Hypothalamus (tissue), 51 donors: ENCODE data around the gene EFNA5.

Experiments used
- DNase-seq, 51 donors: peaks; one replicate each; lab custom pipeline; 2025; lab: John Stamatoyannopoulos, UW

EFNA5 gene

DNA sequence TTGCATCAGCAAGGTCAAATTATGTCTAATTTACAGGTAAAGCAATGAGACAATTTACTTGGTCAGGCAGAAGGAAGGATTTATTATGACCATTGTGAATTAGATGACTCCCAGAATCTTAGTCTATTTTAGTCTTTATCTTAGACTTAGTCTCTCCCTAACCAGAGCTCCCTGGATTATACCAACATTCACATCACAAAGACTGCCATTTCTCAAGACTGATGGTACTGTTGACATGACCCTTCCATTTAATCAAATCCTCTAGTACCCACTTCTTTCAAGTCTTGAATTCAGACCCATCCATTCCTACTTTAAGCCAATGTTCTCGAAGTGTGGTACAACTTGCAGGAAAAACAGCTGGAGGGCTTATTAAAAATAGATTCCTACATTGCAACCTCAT lies 257.0 kb downstream of the EFNA5 start:
- no peak for DNase-seq

DNA sequence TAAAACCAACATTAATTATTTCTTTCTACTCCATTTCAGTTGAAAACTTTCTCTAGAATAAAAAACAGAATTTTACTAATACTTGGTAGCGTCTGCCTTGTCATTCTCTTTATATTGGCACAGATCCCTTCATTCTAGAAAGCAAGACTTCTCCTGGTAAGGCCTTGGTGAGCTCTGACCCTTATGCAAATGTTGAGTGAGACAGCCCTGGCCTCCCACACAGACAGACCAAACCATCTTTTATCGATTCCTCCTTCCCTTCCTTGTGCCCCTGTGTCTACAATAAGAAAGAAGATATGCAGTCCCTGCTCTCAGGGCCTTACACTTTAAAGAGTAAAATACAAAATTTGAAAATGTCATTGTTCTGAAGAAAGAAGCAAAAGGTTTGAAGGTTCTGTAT lies 262.2 kb downstream of the EFNA5 start:
- DNase-seq = no peak

DNA sequence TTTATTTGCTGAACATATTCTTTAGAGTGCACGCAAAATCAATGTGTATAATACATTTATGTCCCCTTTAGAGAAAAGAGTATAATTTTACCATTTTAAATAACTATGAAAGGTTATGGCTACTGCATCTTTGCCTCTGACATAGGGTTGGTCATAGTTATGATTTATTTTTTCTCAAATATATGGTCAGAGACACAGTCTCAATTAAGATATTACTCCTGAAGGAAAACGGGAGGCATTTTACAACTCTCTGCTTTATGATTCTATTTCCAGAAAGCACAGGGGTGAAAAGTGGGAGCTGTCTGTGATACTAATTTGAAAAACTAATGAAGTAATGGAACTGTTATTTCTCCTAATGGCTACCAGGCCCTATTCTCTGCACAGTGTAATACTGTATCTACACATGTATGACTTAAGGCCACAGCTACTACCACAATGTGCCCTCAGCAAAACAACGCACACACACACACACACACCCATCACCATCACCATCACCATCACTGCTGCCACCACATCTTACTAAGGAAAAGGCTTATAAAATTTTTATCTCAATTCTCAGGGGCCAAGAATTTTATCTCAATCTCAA lies 262.9 kb downstream of the EFNA5 start:
- DNase-seq = no peak

DNA sequence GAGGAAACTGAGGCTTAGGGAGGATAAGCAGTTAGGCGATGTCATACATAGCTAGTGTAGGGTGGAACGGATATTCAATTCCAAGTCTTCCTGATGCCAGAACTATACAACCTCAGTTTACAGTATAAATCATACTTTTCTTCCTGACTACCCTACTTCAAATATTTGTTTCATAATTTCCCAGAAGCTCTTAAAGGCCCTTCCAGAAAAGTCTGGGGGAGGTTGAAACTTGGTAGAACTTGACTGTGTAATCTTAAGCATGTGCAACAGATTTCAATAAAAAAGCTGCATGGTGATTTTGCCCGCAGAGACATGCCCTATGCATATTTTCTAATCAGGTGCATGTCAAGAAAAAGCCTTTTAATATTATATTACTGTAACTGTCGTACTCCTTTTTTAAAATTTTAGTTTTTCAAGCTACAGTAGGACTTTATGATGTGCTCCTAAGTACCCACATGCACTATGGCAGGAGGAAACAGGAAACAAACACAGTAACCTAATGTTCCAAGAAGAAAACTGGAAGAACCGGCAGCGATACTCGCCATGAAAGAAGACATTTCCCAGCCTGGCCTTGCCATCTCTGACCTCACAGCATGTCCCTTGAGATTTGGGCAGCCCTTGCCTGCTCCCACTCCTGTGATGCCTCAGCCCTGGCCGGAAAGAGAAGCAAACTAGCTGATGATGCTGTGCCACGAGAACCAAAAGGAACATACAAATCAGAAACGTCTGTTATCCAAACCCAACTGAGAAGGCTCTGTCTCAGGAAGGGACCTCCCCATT lies 266.0 kb downstream of the EFNA5 start:
- no peak for DNase-seq

DNA sequence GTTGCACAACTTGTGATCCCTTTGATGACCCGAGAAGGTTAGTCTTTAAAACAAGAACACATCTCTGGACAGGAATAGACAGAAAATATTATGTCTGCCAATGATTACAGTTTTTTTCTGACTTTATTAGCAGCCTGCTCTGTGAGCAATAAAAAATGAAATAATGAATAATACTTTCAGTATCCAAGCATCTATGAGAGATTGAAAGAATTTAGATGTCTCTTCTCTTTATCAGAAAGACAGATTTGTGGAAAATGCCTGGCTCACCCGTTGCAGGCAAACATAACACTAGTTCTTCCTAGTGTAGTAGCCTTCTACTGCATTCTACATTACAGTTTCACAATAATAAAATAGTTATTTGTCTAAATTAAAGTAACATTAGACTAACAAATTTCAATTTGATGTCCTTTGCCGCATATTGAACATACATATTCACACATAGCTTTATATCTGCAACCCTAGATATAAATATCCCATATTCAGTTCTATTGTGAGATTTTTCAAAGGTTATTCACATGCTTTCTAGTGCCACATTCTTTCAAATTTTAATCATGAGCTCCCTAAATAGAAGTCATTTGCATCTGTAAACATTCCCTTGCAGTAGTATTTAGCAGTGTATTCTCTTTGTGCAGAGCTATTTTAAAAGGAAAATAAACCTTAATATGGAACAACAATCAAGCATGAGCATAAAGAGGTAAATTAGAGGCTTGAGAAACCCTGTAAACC lies 267.3 kb downstream of the EFNA5 start:
- DNase-seq = no peak

DNA sequence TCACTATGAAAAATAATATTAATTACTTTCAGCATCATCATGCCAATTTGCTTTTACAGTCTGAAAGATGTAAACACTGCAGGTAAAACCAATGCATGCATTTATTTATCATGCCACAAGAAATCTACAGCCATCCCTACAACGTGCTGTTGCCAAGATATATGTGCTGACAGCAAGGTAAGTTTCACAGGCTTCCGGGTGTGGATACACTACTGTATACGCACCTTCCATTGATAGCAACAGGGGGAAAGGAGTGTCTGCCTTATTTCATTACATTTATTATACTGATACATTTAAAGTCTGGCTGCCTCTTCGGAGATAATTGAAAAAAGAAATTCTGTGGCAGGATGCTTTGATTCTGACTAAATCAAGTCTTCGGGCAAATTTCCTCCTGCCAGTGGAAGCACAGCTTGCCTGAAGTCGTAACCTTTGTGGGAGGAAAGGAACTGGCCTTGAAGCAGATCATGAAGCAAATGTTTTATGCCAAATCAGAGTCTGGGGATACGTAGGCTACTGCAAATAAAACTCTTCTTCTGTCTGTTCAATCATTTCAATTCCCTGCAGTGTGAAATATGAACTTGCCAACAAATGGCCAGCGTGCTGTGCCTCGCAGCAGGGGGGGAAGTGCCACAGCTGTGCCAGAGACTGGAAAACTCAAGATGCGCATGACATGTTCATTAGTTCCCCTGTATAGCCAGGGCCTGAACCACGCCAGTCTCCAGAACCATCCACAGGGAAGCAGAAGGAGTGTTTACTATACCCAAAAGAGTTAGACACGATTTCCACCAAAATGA lies 268.1 kb downstream of the EFNA5 start:
- peak in 4 of 51 donors; percentile 7 to 21 (median 16) for DNase-seq

DNA sequence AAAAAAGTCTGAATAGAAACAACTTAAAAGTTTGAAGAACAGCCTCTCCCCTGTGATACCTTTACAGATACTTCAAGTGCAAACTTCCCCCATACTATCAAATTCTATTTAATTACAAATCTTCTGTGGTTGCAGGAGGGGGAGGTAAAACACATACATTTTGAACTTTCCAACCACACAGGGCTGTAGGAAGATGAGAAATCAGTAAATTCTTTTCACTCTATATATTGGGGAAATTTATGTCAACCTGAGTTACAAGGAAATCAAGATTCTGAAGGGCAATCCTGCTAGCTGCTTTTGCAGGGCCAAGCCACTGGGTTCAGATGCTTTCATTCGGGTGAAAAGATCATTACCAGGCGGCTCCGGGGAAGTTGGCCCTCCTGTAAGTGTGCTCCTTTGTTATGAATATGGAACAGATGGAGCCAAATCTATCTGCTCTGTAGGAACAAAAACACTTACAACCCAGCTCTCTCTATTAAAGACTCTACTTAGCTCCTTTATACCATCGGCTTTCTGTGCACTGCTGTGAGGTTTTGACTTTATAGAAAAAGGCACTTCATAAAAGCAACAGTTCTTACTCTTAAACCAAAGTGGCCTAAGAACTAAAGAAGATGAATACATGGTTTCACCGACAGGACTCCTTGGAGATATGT lies 269.1 kb downstream of the EFNA5 start:
- DNase-seq = peak in 1 of 51 donors; percentile 17

DNA sequence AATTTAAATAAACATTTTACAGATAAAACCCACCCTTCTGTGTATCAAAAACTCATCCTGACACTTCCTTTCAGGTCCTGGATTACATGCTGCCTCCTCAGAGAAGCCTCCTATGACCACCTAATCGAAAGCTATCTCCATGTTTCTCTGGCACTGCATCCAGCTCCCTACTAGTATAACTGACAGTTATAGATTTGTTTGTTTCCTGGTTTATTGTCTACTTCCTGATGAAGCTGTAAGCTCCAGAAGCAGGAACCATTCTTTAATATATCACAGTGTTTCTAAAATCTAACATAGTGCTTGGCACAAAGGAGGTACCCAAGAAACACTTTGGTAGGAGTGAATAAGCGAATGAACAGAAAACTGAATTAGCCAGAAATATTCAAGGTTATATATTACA lies 270.4 kb downstream of the EFNA5 start:
- DNase-seq = no peak

DNA sequence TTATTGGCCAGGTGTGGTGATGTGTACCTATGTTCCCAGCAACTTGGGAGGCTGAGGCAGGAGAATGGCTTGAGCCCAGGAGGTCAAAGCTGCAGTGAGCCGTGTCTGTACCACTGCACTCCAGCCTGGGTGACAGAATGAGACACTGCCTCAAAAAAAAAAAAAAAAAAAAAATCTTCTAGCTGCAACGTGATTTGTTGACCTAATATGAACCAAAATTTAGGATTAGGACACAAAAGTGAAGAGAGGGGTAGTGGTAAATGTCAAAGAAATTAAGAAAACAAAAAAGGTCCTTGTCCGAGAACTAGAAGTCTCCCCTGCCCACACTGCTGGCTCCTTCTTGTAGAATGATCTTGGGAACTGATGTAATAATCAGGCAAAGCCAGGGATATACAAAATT lies 272.0 kb downstream of the EFNA5 start:
- DNase-seq = no peak

DNA sequence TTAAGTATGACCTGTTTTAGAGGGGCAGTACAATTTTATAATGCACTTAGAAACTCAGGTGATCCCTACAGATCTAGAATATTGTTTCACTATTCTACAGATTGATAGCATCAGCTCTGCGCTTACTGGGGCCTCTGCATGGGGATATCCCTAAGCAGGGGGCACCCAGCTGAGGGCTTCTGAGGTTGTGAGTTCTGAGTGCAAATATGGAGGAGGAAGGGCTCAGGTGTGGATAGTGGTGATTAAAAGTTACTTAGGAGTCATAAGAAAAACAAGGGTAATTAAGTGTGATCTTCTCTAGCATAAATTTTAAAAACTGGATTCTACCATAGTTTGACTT lies 274.4 kb downstream of the EFNA5 start:
- no peak for DNase-seq

DNA sequence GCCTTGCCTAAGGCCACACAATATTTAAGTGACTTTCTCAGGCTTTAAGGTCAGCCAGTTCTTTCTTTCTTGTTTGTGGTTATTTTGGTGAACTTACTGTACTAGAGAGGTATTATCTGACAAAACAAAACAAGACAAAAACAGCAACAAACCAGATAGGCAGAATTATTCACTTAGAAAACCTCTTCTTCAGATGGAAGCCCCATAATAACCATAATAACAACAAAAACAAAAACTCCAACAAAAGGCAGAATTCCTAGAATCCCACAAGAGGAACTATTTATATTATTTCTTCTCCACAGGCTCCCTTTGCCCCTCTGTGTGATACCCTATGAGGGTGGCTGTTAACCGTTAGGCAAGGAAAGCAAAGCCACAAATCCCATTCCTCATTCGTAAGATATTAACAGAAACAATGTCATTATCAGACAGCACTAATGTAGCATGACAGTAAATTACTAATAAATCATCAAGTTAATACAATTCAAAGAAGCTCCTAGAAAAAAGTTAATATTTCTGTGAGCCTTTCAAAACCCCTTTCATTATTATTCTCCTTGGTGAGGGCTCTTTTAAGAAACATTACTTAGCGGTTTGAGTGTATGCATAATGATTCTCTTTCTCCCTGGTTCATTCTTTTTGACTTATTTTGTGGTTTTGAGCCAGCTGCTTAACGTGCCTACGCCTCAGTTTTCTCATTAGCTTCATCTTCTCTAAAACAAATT lies 274.9 kb downstream of the EFNA5 start:
- no peak for DNase-seq

DNA sequence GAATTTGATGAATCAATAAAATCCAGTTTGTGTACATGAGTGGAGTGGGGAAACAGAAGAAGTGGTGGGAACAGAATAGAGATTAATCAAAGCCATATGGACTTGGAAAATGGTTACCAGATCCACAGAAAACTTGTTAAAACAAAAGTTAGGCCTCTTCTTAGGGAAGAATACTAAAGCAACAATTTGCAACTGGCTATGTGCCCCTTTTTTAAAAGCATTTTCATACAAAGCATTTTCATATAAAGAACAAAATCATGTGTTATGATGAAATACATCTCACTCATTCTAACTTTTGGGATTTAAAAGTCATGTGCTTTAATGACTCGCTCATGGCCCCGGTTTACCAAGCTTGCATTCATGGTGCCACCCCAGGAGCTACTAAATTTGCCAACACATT lies 276.9 kb downstream of the EFNA5 start:
- DNase-seq = no peak

DNA sequence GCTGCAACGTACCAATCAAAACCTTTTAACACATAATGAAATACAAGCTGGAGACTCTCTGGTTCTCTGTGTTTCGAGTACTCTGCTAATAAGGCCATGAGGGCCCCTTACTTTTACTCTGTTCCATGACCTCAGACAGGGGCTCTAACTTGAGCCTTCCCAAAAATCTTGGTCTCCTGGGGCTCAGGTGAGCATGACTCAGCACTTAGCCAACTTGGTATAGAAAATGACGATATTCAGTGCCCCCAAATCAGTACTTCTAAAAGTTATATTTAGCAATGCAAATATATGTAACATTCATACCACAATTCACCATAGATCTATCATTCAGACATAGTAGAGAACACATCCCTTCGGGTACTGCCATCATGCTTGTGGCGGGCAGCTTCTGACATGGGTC lies 278.9 kb downstream of the EFNA5 start:
- DNase-seq = no peak

DNA sequence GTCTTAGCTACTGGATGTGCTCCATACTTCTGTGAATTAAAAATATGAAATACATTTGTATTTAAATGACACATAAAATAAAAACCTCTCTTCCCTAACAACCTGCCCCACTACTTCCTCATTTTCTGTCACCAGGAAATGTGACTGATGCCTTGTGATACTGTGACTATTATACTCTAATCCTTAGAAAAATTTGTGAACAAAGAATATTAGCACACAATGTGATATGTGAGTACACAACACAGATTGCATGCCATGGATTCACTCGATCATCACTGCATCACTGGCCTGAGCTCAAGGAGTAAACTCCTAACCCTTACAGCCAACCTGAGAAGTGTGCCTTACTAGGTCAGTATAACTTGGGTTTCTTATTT lies 281.0 kb downstream of the EFNA5 start:
- no peak for DNase-seq

DNA sequence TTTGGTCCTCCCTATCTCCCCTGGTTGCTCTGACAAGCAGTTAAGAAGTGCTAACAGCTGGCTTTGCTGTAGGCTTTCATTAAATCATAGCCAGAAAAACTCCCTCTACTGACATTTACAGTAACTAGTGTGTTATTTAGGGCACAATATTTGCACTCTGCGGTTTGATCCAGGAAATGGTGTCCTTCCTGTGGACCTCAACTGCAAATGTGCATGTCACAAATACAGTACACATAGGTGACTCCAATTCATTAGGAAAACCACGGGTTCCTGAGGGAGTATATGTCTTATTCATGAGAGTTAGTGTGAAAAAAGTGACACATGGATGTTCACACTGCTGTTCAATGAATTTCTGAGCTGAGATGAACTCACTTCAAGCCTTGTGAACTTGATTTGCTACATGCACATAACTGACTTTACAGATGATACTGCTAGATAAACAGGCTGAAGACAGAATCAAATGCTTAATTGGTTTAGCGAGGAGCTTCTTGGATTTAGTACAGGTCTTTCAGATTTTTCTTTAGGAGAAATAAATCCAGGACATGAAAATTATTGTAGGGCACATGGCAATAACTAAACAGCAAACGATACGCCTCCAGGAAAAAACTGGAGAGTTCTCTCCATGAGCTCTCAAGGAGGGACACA lies 281.5 kb downstream of the EFNA5 start:
- no peak for DNase-seq

DNA sequence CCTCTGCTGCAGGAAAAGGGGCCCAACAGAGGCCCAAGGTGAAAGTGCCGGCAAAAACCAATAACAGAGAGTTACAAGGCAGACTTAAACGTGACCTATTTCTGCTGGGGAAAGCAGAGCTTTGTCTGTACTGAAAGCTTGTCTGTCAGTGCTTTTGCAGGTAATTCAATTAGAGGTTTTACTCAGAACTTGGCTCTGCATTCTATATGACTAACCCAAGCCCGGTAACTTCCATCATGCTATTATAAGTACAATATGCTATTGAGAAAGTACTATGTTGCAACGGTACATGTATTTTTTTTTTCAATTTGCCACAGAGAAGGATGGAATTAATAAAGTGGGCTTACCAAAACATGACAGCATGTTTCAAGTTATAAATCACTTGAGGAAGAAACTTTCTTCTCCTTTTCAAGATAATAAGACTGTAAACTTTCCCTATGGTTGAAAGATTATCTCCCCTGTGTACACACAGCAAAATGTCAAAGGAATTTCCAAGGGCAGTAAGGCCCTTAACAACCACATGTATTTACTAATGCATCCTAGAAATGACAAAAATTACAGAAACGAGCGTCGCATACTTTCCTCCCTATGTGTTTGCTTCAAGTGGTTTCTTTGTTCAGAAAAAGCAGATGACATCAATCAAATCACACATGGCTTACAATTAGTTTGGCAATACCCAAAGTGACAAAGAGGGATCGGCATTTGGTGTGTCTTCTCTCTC lies 282.4 kb downstream of the EFNA5 start:
- no peak for DNase-seq

DNA sequence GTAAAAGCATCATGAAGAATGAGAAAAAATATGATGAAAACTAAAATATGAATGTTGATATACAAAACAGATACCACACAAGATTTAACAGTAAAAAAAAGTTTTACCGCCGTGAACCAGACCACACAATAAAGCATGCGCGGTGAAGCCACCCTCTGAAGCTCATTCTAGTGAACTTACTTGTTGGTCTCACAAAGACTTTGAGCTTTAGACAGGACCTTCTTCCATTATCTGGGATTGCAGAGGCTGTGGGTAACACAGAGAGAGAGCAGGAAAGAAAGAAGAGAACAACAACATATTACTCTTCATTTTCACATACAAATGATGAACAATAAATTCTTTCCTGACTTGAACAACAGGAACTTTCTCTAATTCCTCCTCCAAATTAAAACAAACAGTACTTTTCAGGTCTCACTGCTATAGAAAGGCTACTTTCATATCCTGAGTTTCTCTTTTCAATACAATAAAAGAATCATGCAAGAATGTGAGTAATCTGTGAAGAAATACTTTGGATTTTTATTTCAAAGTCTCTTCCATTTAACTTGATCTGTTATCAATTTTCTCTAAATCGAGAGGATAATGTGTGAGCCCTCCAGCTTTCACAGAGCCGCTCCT lies 283.1 kb downstream of the EFNA5 start:
- DNase-seq = no peak

DNA sequence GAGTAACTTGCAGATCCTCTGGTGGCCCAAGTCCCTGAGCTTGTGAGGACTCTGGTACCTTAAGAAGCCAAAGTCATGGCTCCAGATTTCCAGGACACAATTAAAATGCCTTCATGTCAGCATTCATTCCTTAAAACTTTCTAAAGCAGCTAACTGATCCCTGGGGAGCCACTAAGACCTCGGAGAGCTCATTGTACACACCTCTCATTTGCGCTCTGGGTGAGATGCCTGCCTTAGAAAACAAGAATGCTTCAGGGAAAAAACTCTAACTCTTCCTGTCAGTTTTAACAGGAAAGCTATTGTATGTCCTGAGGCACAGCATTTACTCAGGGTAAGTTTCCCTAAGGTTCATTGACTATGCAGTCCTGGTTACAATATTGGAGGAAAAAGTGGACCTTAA lies 285.0 kb downstream of the EFNA5 start:
- no peak for DNase-seq

DNA sequence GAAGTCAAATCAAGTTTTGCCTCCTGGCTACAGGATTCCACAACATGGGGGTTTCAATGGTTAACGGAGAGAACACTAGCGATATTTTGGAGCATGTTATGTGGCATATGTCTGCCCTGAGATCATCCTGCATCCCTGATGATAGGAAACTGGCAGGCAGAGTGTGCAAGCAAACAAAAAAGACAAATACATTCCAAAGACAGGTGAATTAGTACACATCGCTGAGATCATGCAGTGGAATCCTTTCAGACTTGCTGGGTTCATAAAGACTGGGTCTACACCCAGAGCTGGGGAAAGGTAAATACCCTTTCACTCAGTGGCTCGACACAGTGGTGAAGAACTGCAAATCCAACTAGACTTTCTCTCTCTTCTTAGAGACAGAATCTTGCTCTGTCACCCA lies 286.5 kb downstream of the EFNA5 start:
- no peak for DNase-seq
